Lower leg skin (tissue), 4 donors: ENCODE measurements around the gene MOB3A. TPM values are rescaled to one million over a fixed set of nuclear protein-coding genes. Genes with fewer than 3 reads are reported as not detected.
A peak's percentile ranks its signal among the peaks of the same experiment; 100 is the strongest.

Source experiments
- DNase-seq, 2 donors: peaks; one replicate each; pipeline ENCODE4 v3.0.0-alpha.2; 2019; ENCODE audit warnings: low spot score in 2 of 2
- H3K4me3 ChIP-seq: fragments of 200-600 bp; sonication (generic); 2 replicates; pipeline ENCODE4 v1.5.1; 2017; ENCODE audit warnings: mild to moderate bottlenecking, low read depth; ENCODE audit not compliant: poor library complexity, severe bottlenecking
- POLR2A ChIP-seq, 2 donors: fragments of 450-650 bp; IDR thresholded peaks; one replicate each; pipeline ENCODE4 v1.6.1; 2016 to 2017; ENCODE audit warnings: antibody characterized with exemption in 2 of 2, mild to moderate bottlenecking in 1 of 2, moderate library complexity in 1 of 2
- WGBS, 2 donors: methylation state at CpG; one replicate each; pipeline ENCODE4 v1.1.5; 2018; 5-methylcytosine and 5-hydroxymethylcytosine counted together
- intact Hi-C: fragments of 100-400 bp; cut with DNase I; formaldehyde crosslinking; loops from one replicate; pipeline ENCODE4 v1.15.0; 2023; ENCODE audit warnings: low total_unique reads
- total RNA-seq, 4 donors: library from RNA; depleted of rRNA; stranded (reverse); fragments of >200 nt; gene quantifications; one replicate each; pipeline ENCODE4 v1.1.0, GENCODE V29; 2016
- TF ChIP-seq, protein P1 (sequence below), 3 donors: fragments of 450-650 bp; IDR thresholded peaks; one replicate each; pipeline ENCODE4 v1.5.1; 2016; ENCODE audit warnings: antibody characterized with exemption in 3 of 3, mild to moderate bottlenecking in 3 of 3, moderate library complexity in 2 of 3

The MOB3A gene
- total RNA-seq, 4 donors from 2014 or later = 26.4 to 46.0 (median 34.5) TPM

DNA sequence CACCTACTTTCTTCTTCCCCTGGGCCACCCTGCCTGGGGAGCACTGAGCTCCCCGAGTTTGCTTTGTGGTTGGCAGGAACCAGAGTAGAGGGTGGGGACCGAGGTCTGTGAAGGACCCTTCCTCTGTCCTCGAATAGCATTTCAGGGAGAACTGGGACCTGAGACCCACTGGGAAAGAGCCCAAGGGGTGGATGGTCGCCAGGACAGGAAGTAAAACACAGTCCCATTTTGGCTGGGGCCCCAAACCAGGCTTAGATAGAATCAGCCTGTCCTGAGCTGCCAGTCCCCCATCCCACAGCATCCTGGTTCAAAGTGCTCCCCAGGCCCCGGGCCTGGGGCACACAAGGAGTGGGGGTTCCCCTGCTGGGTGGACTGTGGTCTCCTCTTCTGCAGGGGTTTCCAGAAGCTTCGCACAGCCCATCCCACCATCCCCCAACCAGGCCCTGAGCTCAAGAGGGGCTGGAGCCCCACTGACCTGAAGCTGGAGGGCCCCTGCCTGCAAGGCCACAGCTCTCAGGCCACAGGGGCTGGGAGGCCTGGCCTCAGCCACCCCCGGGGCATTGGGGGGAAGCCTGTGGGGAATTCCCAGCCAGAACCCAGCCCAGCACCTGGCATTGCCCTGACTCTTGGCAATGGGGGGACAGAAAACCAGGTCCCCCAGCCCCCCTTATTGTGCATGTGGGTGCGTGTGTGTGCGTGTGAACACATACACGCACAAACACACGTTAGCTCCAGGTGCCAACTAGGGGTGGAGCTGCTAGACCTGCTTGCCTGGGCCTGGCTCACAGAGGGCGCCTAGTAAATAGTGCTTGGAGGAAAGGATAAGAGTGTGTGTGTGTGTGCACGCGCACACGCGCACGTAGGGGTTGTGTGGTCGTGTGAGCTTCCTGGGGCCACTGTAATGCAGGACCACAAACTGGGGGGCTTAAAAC lies 44.1 kb downstream of the MOB3A start:
- H3K4me3 ChIP-seq = no peak overlapping the region
- intact Hi-C loops = no loop called here
- WGBS, 2 donors = 34 to 35% methylated on average over 16 of the region's 18 CpGs
- peak in 1 of 2 donors; percentile 91 for DNase-seq
- TF ChIP-seq, protein P1, sequence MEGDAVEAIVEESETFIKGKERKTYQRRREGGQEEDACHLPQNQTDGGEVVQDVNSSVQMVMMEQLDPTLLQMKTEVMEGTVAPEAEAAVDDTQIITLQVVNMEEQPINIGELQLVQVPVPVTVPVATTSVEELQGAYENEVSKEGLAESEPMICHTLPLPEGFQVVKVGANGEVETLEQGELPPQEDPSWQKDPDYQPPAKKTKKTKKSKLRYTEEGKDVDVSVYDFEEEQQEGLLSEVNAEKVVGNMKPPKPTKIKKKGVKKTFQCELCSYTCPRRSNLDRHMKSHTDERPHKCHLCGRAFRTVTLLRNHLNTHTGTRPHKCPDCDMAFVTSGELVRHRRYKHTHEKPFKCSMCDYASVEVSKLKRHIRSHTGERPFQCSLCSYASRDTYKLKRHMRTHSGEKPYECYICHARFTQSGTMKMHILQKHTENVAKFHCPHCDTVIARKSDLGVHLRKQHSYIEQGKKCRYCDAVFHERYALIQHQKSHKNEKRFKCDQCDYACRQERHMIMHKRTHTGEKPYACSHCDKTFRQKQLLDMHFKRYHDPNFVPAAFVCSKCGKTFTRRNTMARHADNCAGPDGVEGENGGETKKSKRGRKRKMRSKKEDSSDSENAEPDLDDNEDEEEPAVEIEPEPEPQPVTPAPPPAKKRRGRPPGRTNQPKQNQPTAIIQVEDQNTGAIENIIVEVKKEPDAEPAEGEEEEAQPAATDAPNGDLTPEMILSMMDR (IDR thresholded peaks at IDR 0.05) = no peak
- TF ChIP-seq POLR2A (IDR thresholded peaks at IDR 0.05) = no peak

- intact Hi-C loops = no loop called here
- WGBS, 2 donors = 6 to 13% methylated on average over 8 to 15 of the region's 93 CpGs
- DNase-seq = peak; percentile 79 to 98
- peak within 1 kb of the TSS; percentile 88 for H3K4me3 ChIP-seq
- TF ChIP-seq, protein P1 (IDR thresholded peaks at IDR 0.05) = no peak
- peak in 1 of 2 donors; percentile 83 for TF ChIP-seq POLR2A (IDR thresholded peaks at IDR 0.05)
Measured at GRCh38 chr19:2050991-2051772, 44.9 kb downstream of the MOB3A start, which contains the start of gene MKNK2. Gene MKNK2 (minus strand): TSS chr19:2051244. CDS start chr19:2050851, 393 bp downstream.

DNA sequence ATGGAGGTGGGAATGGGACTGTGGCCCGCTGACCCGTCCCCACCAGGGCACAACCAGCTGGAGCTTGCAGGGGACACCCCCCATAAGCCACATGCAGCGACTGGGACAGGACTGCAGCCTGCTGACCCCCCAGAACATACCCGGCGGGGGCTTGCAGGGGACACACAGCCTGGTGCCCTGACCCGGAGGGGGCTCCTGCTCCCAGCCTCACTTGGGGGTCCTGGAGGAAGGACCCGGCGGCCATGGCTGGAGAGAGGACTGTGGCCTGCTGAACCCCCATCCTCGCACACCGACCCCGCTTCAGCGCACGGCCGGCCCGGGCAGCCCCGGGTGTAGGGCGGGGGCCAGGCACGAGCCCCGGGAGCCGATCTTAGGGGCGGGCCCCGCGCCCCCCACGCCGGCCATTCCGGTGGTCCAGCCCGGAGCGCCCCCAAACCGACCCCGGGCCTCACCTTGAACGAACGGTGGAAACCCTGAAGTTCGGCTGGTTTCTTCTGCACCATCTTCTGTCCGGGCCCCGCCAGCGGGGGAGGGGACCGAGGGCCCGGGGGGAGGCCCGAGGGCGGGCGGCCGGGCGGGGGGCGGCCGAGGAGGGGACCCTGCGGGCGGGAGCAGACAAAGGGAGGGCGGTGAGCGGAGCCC lies 45.7 kb downstream of the MOB3A start:
- TF ChIP-seq POLR2A (IDR thresholded peaks at IDR 0.05) = no peak
- TF ChIP-seq, protein P1 (IDR thresholded peaks at IDR 0.05) = no peak
- peak overlapping the region; percentile 88 for H3K4me3 ChIP-seq
- intact Hi-C loops = no loop called here
- DNase-seq = no peak
- 0% methylated on average over 8 to 13 of the region's 49 CpGs for WGBS, 2 donors

- peak overlapping the region; percentile 88 for H3K4me3 ChIP-seq
- TF ChIP-seq, protein P1 (IDR thresholded peaks at IDR 0.05) = no peak
- no peak for TF ChIP-seq POLR2A (IDR thresholded peaks at IDR 0.05)
- intact Hi-C loops = no loop called here
- 0 to 1% methylated on average over 11 to 15 of the region's 16 CpGs for WGBS, 2 donors
- DNase-seq = peak; percentile 74 to 96
Measured at GRCh38 chr19:2049741-2050348, 46.3 kb downstream of the MOB3A start.
